Measurements from ENCODE around the gene COLQ.

The COLQ gene

DNA sequence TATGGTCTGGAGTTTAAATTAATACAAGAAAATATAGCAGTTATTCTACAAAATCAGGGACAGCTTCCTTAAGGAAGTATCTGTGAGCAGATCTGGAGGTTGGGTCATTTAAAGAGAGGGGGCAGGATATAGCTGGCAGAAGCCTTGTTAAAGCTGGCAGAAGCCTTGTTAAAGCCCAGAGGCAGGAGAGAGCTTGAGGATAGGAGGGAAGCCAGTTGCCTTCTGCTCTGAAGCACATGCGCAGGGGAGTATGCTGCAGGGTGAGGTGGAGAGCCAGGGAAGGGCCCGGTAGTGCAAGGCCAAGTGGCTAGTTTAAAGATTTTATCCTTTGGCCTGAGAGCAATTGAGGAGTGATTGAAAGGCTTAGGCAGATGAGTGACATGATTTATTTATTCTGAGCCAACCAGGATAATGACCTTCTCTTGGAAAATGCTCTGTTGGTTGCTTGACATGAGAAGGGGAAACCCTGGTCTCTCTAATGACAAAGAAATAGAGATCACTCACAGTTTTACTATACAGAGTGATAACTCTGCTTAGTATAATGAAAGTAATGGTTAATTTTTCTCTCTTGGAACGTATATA, 90.2 kb downstream of the COLQ start:
- no peak overlapping the region for H3K4me3 ChIP-seq (ENCODE audit: low read depth, low read length)
- no peak overlapping the region for H2BK12ac ChIP-seq (ENCODE audit: low read length)
- no CpG with 5 or more reads among the region's 3 CpGs for WGBS (ENCODE audit: extremely low coverage, insufficient coverage, insufficient read length)
- peaks cover 1 to 7% of the 10 kb centered on the region in 2 experiments for H3K4me1 ChIP-seq (ENCODE audit: control insufficient read depth in 1 of 2, insufficient read depth in 2 of 2, low read length in 2 of 2)
- peaks cover 14% of the 10 kb centered on the region for H3K79me2 ChIP-seq (ENCODE audit: control insufficient read depth, insufficient read depth, low read length, poor library complexity)
- no peak overlapping the region for H3K9ac ChIP-seq (ENCODE audit: low read length)
- DNase-seq: no peak
- no peak overlapping the region for H3K14ac ChIP-seq (ENCODE audit: low read length)
- no peak overlapping the region for H2AFZ ChIP-seq (ENCODE audit: insufficient read depth, low read length, poor library complexity)
- H3K27ac ChIP-seq (ENCODE audit: low read depth, low read length): no peak overlapping the region
- H2BK5ac ChIP-seq (ENCODE audit: low read depth, low read length, poor library complexity): no peak overlapping the region
- H2BK120ac ChIP-seq (ENCODE audit: insufficient read depth, low read length, poor library complexity): no peak overlapping the region
- no peak overlapping the region for H2AK5ac ChIP-seq (ENCODE audit: low read length)
- no peaks in the 10 kb centered on the region for H3K27me3 ChIP-seq (ENCODE audit: insufficient read depth, low read length)
- H3K9me3 ChIP-seq (ENCODE audit: insufficient read depth, low read depth, low read length): no peaks in the 10 kb centered on the region
- H3K18ac ChIP-seq (ENCODE audit: low read length): no peak overlapping the region
- no peak overlapping the region for H4K91ac ChIP-seq (ENCODE audit: low read depth, low read length)
- H3K23ac ChIP-seq (ENCODE audit: low read length): no peak overlapping the region
- no peak overlapping the region for H3K4me2 ChIP-seq (ENCODE audit: low read length)
- no peak overlapping the region for H4K8ac ChIP-seq (ENCODE audit: low read depth, low read length)
- no peak overlapping the region for H3K4ac ChIP-seq (ENCODE audit: low read depth, low read length)
- peaks cover 16 to 24% of the 10 kb centered on the region in 2 experiments for H3K36me3 ChIP-seq (ENCODE audit: control insufficient read depth in 1 of 2, insufficient read depth in 2 of 2, low read length in 2 of 2)
- no peak overlapping the region for H4K12ac ChIP-seq (ENCODE audit: low read depth, low read length)
- H3K79me1 ChIP-seq (ENCODE audit: low read length): peaks cover 9% of the 10 kb centered on the region

- H4K91ac ChIP-seq (ENCODE audit: low read depth, low read length): no peak overlapping the region
- H3K23ac ChIP-seq (ENCODE audit: low read length): no peak overlapping the region
- no CpG with 5 or more reads among the region's 1 CpG for WGBS (ENCODE audit: extremely low coverage, insufficient coverage, insufficient read length)
- no peak overlapping the region for H3K14ac ChIP-seq (ENCODE audit: low read length)
- no peak overlapping the region for H2AFZ ChIP-seq (ENCODE audit: insufficient read depth, low read length, poor library complexity)
- H3K4me2 ChIP-seq (ENCODE audit: low read length): no peak overlapping the region
- no peak overlapping the region for H3K9ac ChIP-seq (ENCODE audit: low read length)
- peaks cover 1 to 7% of the 10 kb centered on the region in 2 experiments for H3K4me1 ChIP-seq (ENCODE audit: control insufficient read depth in 1 of 2, insufficient read depth in 2 of 2, low read length in 2 of 2)
- no peak overlapping the region for H2BK12ac ChIP-seq (ENCODE audit: low read length)
- no peak overlapping the region for H3K4me3 ChIP-seq (ENCODE audit: low read depth, low read length)
- peaks cover 14 to 22% of the 10 kb centered on the region in 2 experiments for H3K36me3 ChIP-seq (ENCODE audit: control insufficient read depth in 1 of 2, insufficient read depth in 2 of 2, low read length in 2 of 2)
- no peak overlapping the region for H2BK5ac ChIP-seq (ENCODE audit: low read depth, low read length, poor library complexity)
- H4K12ac ChIP-seq (ENCODE audit: low read depth, low read length): no peak overlapping the region
- peak overlapping the region; percentile 33 for H3K4ac ChIP-seq (ENCODE audit: low read depth, low read length)
- no peaks in the 10 kb centered on the region for H3K9me3 ChIP-seq (ENCODE audit: insufficient read depth, low read depth, low read length)
- H4K8ac ChIP-seq (ENCODE audit: low read depth, low read length): no peak overlapping the region
- no peak overlapping the region for H2AK5ac ChIP-seq (ENCODE audit: low read length)
- no peak for DNase-seq
- no peak overlapping the region for H3K18ac ChIP-seq (ENCODE audit: low read length)
- H3K27me3 ChIP-seq (ENCODE audit: insufficient read depth, low read length): no peaks in the 10 kb centered on the region
- H3K79me2 ChIP-seq (ENCODE audit: control insufficient read depth, insufficient read depth, low read length, poor library complexity): peaks cover 14% of the 10 kb centered on the region
- no peak overlapping the region for H3K27ac ChIP-seq (ENCODE audit: low read depth, low read length)
- peaks cover 9% of the 10 kb centered on the region for H3K79me1 ChIP-seq (ENCODE audit: low read length)
- no peak overlapping the region for H2BK120ac ChIP-seq (ENCODE audit: insufficient read depth, low read length, poor library complexity)
Measured at GRCh38 chr3:15430624-15431023, 90.9 kb downstream of the COLQ start.

DNA sequence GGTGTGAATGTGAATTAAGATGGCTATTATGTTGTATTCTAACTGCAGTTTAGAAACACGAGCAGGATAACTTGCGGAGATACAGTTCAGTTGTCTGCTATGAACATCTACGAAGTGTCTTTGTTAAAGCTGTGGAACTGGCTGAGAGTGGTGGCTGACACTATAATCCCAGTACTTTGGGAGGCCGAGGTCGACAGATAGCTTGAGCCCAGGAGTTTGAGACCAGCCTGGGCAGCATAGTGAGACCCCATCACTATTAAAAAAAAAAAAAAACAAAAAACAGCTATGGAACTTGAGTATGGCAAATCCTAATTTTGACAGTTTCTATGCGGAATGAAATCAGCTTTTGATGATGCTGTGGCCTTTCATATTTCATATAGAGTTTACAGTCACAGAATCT, 92.4 kb downstream of the COLQ start:
- WGBS (ENCODE audit: extremely low coverage, insufficient coverage, insufficient read length): no CpG with 5 or more reads among the region's 6 CpGs
- Histone ChIP-seq H3K27me3 (ENCODE audit: insufficient read depth, low read length) (no peaks in the 10 kb centered on the region), H3K9ac (ENCODE audit: low read length) (no peak overlapping the region), H2AFZ (ENCODE audit: insufficient read depth, low read length, poor library complexity) (no peak overlapping the region), H3K4me3 (ENCODE audit: low read depth, low read length) (no peak overlapping the region), H2BK12ac (ENCODE audit: low read length) (no peak overlapping the region), H3K18ac (ENCODE audit: low read length) (no peak overlapping the region), H3K23ac (ENCODE audit: low read length) (no peak overlapping the region), H4K8ac (ENCODE audit: low read depth, low read length) (no peak overlapping the region), H4K12ac (ENCODE audit: low read depth, low read length) (no peak overlapping the region), H3K36me3 (ENCODE audit: control insufficient read depth in 1 of 2, insufficient read depth in 2 of 2, low read length in 2 of 2) (peaks cover 10 to 15% of the 10 kb centered on the region in 2 experiments), H2BK120ac (ENCODE audit: insufficient read depth, low read length, poor library complexity) (no peak overlapping the region), H2AK5ac (ENCODE audit: low read length) (no peak overlapping the region), H4K91ac (ENCODE audit: low read depth, low read length) (no peak overlapping the region), H3K79me2 (ENCODE audit: control insufficient read depth, insufficient read depth, low read length, poor library complexity) (peaks cover 14% of the 10 kb centered on the region), H2BK5ac (ENCODE audit: low read depth, low read length, poor library complexity) (no peak overlapping the region), H3K4me1 (ENCODE audit: control insufficient read depth in 1 of 2, insufficient read depth in 2 of 2, low read length in 2 of 2) (peaks cover 1 to 7% of the 10 kb centered on the region in 2 experiments), H3K4me2 (ENCODE audit: low read length) (peak overlapping the region; percentile 74), H3K4ac (ENCODE audit: low read depth, low read length) (peak overlapping the region; percentile 44), H3K14ac (ENCODE audit: low read length) (no peak overlapping the region), H3K79me1 (ENCODE audit: low read length) (peaks cover 9% of the 10 kb centered on the region), H3K27ac (ENCODE audit: low read depth, low read length) (no peak overlapping the region), H3K9me3 (ENCODE audit: insufficient read depth, low read depth, low read length) (no peaks in the 10 kb centered on the region)
- no peak for DNase-seq

DNA sequence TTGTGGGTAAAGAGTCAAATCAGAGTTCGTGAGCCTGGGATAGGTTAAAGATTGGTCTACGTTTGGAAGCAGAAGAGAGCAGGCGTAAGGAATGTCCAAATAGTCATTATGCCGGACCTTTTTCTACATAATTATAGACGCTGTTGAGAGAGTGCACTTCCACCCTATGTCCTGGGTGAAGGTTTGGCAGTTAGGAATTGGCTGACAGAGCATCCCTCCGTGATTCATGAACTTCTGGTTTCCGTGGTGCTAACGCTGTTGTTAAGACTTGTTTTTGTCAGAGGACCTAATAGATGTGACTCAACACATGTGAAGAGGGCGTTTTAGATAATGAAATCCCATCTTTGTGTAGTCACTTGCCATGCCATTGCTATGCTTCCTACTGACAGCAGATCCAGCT, 93.0 kb downstream of the COLQ start:
- peaks cover 9% of the 10 kb centered on the region for H3K79me1 ChIP-seq (ENCODE audit: low read length)
- peak overlapping the region; percentile 17 for H4K8ac ChIP-seq (ENCODE audit: low read depth, low read length)
- H2AFZ ChIP-seq (ENCODE audit: insufficient read depth, low read length, poor library complexity): no peak overlapping the region
- no peak overlapping the region for H2BK5ac ChIP-seq (ENCODE audit: low read depth, low read length, poor library complexity)
- no peak overlapping the region for H2BK120ac ChIP-seq (ENCODE audit: insufficient read depth, low read length, poor library complexity)
- H2BK12ac ChIP-seq (ENCODE audit: low read length): no peak overlapping the region
- no peak overlapping the region for H3K18ac ChIP-seq (ENCODE audit: low read length)
- DNase-seq: peak; percentile 46 to 61
- H3K4me3 ChIP-seq (ENCODE audit: low read depth, low read length): peak overlapping the region; percentile 97
- H3K23ac ChIP-seq (ENCODE audit: low read length): no peak overlapping the region
- peaks cover 1 to 7% of the 10 kb centered on the region in 2 experiments for H3K4me1 ChIP-seq (ENCODE audit: control insufficient read depth in 1 of 2, insufficient read depth in 2 of 2, low read length in 2 of 2)
- H3K79me2 ChIP-seq (ENCODE audit: control insufficient read depth, insufficient read depth, low read length, poor library complexity): peaks cover 14% of the 10 kb centered on the region
- peaks cover 14 to 17% of the 10 kb centered on the region in 2 experiments for H3K36me3 ChIP-seq (ENCODE audit: control insufficient read depth in 1 of 2, insufficient read depth in 2 of 2, low read length in 2 of 2)
- H3K9me3 ChIP-seq (ENCODE audit: insufficient read depth, low read depth, low read length): no peaks in the 10 kb centered on the region
- no CpG with 5 or more reads among the region's 9 CpGs for WGBS (ENCODE audit: extremely low coverage, insufficient coverage, insufficient read length)
- no peak overlapping the region for H3K14ac ChIP-seq (ENCODE audit: low read length)
- H3K9ac ChIP-seq (ENCODE audit: low read length): peak overlapping the region; percentile 60
- no peak overlapping the region for H4K91ac ChIP-seq (ENCODE audit: low read depth, low read length)
- H2AK5ac ChIP-seq (ENCODE audit: low read length): no peak overlapping the region
- H3K27ac ChIP-seq (ENCODE audit: low read depth, low read length): peak overlapping the region; percentile 52
- peak overlapping the region; percentile 96 for H3K4ac ChIP-seq (ENCODE audit: low read depth, low read length)
- H4K12ac ChIP-seq (ENCODE audit: low read depth, low read length): no peak overlapping the region
- no peaks in the 10 kb centered on the region for H3K27me3 ChIP-seq (ENCODE audit: insufficient read depth, low read length)
- peak overlapping the region; percentile 74 for H3K4me2 ChIP-seq (ENCODE audit: low read length)
